ENCODE data around the gene DCDC1.

Gene DCDC1

GRCh38 chr11:31254415-31254814, 115.1 kb downstream of the DCDC1 start:
- Histone ChIP-seq H3K9ac (ENCODE audit: low read depth, low read length) (no peak overlapping the region), H3K27me3 (ENCODE audit: control insufficient read depth, insufficient read depth, low read length) (no peaks in the 10 kb centered on the region), H3K9me3 (ENCODE audit: control insufficient read depth, insufficient read depth, low read length) (no peaks in the 10 kb centered on the region), H3K4me3 (ENCODE audit: low read depth, low read length) (no peak overlapping the region), H3K36me3 (ENCODE audit: control insufficient read depth, insufficient read depth, low read length) (no peaks in the 10 kb centered on the region), H3K4me1 (ENCODE audit: control insufficient read depth, insufficient read depth, low read length) (no peaks in the 10 kb centered on the region)

DNA sequence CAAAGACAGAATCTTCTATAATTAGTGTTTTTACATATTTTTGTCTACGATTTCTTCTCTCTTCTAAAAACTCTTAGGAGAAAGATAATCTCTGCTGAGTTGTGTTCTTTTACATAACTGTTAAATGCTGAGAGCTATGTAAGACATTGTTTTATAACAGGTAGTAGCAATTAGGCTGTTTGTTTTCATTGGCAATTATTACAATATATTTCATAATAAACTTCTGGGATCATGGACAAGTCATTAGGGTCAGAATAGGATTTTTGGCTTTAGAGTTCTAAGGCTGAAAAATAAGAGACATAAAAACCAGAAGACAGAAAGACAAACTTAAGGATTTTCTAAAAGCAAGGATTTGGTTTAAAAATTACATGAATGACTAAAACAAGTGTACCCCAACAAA, 120.8 kb downstream of the DCDC1 start:
- H3K9me3 ChIP-seq (ENCODE audit: control insufficient read depth, insufficient read depth, low read length), result no peaks in the 10 kb centered on the region
- H3K27me3 ChIP-seq (ENCODE audit: control insufficient read depth, insufficient read depth, low read length), result no peaks in the 10 kb centered on the region
- H3K36me3 ChIP-seq (ENCODE audit: control insufficient read depth, insufficient read depth, low read length), result no peaks in the 10 kb centered on the region
- H3K9ac ChIP-seq (ENCODE audit: low read depth, low read length), result no peak overlapping the region
- no peak overlapping the region for H3K4me3 ChIP-seq (ENCODE audit: low read depth, low read length)
- peaks cover 5% of the 10 kb centered on the region for H3K4me1 ChIP-seq (ENCODE audit: control insufficient read depth, insufficient read depth, low read length)

DNA sequence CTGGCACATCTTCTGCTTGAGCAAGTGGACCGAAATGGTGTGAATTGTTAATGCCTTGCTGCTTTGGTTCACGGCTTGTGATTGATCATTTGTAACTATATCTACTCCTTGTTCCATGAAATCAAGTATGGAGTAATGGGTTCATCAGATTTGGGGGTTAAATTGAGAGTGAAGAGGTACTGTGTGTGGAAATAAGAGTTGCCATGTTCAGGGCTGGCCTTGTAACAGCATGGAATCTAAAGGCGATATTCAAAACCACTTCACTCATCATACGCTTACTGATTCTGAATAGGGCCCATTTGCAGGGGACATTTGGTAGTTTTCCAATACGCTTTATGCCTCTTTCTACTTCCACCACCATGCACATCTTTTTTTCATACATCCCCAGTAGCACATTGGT, 122.2 kb downstream of the DCDC1 start:
- Histone ChIP-seq H3K9ac (ENCODE audit: low read depth, low read length) (no peak overlapping the region), H3K4me3 (ENCODE audit: low read depth, low read length) (no peak overlapping the region), H3K9me3 (ENCODE audit: control insufficient read depth, insufficient read depth, low read length) (no peaks in the 10 kb centered on the region), H3K27me3 (ENCODE audit: control insufficient read depth, insufficient read depth, low read length) (no peaks in the 10 kb centered on the region), H3K4me1 (ENCODE audit: control insufficient read depth, insufficient read depth, low read length) (peaks cover 8% of the 10 kb centered on the region), H3K36me3 (ENCODE audit: control insufficient read depth, insufficient read depth, low read length) (no peaks in the 10 kb centered on the region)

GRCh38 chr11:31246451-31247165, 122.9 kb downstream of the DCDC1 start:
- Histone ChIP-seq H3K4me1 (ENCODE audit: control insufficient read depth, insufficient read depth, low read length) (peaks cover 11% of the 10 kb centered on the region), H3K27me3 (ENCODE audit: control insufficient read depth, insufficient read depth, low read length) (no peaks in the 10 kb centered on the region), H3K36me3 (ENCODE audit: control insufficient read depth, insufficient read depth, low read length) (no peaks in the 10 kb centered on the region), H3K4me3 (ENCODE audit: low read depth, low read length) (no peak overlapping the region), H3K9ac (ENCODE audit: low read depth, low read length) (no peak overlapping the region), H3K9me3 (ENCODE audit: control insufficient read depth, insufficient read depth, low read length) (no peaks in the 10 kb centered on the region)

- H3K4me1 ChIP-seq (ENCODE audit: control insufficient read depth, insufficient read depth, low read length), result peaks cover 18% of the 10 kb centered on the region
Measured at GRCh38 chr11:31243706-31244105, 125.8 kb downstream of the DCDC1 start.

DNA sequence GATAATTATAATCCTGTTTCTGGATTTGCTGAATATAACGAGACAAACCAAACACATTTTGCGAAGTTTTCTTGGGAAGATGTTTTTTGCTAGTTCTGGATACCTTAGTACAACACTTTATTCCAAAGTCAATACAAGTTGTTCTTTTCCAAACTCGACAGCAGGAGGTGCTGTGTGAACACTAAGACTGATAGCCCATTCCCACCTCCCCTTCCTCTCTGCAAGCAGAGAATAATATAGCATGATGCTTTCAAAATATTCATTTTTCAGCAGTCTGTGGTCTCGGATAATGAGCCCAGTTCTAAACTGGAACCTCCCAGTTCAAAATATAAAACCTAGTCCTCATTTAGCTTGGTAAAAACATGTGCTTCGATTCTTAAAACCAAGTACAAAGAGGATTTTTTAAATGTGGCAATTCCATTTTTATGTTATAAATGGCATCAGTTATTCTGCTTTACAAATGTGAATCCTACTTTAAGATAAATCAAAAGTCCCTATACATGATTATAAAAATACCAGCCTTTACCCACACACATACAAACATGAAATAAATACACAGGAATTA, 129.1 kb downstream of the DCDC1 start:
- H3K36me3 ChIP-seq (ENCODE audit: control insufficient read depth, insufficient read depth, low read length), result no peaks in the 10 kb centered on the region
- no peaks in the 10 kb centered on the region for H3K9me3 ChIP-seq (ENCODE audit: control insufficient read depth, insufficient read depth, low read length)
- H3K27me3 ChIP-seq (ENCODE audit: control insufficient read depth, insufficient read depth, low read length), result no peaks in the 10 kb centered on the region
- H3K9ac ChIP-seq (ENCODE audit: low read depth, low read length), result no peak overlapping the region
- no peak overlapping the region for H3K4me3 ChIP-seq (ENCODE audit: low read depth, low read length)
- peaks cover 29% of the 10 kb centered on the region for H3K4me1 ChIP-seq (ENCODE audit: control insufficient read depth, insufficient read depth, low read length)

More at GRCh38 chr11:31243706-31244105, 125.8 kb downstream of the DCDC1 start:
- H3K4me3 ChIP-seq (ENCODE audit: low read depth, low read length), result no peak overlapping the region
- no peaks in the 10 kb centered on the region for H3K27me3 ChIP-seq (ENCODE audit: control insufficient read depth, insufficient read depth, low read length)
- no peak overlapping the region for H3K9ac ChIP-seq (ENCODE audit: low read depth, low read length)
- H3K9me3 ChIP-seq (ENCODE audit: control insufficient read depth, insufficient read depth, low read length), result no peaks in the 10 kb centered on the region
- no peaks in the 10 kb centered on the region for H3K36me3 ChIP-seq (ENCODE audit: control insufficient read depth, insufficient read depth, low read length)

- Histone ChIP-seq H3K9ac (ENCODE audit: low read depth, low read length) (no peak overlapping the region), H3K4me3 (ENCODE audit: low read depth, low read length) (no peak overlapping the region), H3K36me3 (ENCODE audit: control insufficient read depth, insufficient read depth, low read length) (no peaks in the 10 kb centered on the region), H3K9me3 (ENCODE audit: control insufficient read depth, insufficient read depth, low read length) (no peaks in the 10 kb centered on the region), H3K4me1 (ENCODE audit: control insufficient read depth, insufficient read depth, low read length) (peaks cover 29% of the 10 kb centered on the region), H3K27me3 (ENCODE audit: control insufficient read depth, insufficient read depth, low read length) (no peaks in the 10 kb centered on the region)
Measured at GRCh38 chr11:31237819-31238760, 131.4 kb downstream of the DCDC1 start.

DNA sequence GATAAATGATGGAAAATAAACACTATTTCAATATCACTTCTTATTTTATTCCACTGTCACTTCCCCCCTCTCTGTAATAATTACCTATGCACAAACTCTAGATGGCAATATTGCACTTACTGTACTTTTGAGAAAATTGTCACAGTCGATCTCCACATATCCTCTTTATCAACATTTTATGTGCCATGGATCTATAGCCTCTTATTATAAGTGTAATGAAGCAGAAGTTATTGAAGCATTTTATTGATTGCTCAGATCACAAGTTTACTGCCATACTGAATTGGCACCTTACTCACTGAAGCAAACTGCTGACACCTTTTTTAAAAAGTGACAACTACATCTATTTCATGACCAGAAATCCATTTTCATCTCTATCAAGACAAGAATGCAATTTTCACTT, 133.4 kb downstream of the DCDC1 start:
- no peaks in the 10 kb centered on the region for H3K9me3 ChIP-seq (ENCODE audit: control insufficient read depth, insufficient read depth, low read length)
- no peaks in the 10 kb centered on the region for H3K36me3 ChIP-seq (ENCODE audit: control insufficient read depth, insufficient read depth, low read length)
- H3K4me3 ChIP-seq (ENCODE audit: low read depth, low read length), result no peak overlapping the region
- H3K9ac ChIP-seq (ENCODE audit: low read depth, low read length), result no peak overlapping the region
- H3K4me1 ChIP-seq (ENCODE audit: control insufficient read depth, insufficient read depth, low read length), result peaks cover 21% of the 10 kb centered on the region
- no peaks in the 10 kb centered on the region for H3K27me3 ChIP-seq (ENCODE audit: control insufficient read depth, insufficient read depth, low read length)

- Histone ChIP-seq H3K27me3 (ENCODE audit: control insufficient read depth, insufficient read depth, low read length) (no peaks in the 10 kb centered on the region), H3K4me3 (ENCODE audit: low read depth, low read length) (no peak overlapping the region), H3K4me1 (ENCODE audit: control insufficient read depth, insufficient read depth, low read length) (peaks cover 14% of the 10 kb centered on the region), H3K9me3 (ENCODE audit: control insufficient read depth, insufficient read depth, low read length) (no peaks in the 10 kb centered on the region), H3K9ac (ENCODE audit: low read depth, low read length) (no peak overlapping the region), H3K36me3 (ENCODE audit: control insufficient read depth, insufficient read depth, low read length) (no peaks in the 10 kb centered on the region)
Measured at GRCh38 chr11:31233425-31233824, 136.1 kb downstream of the DCDC1 start.

DNA sequence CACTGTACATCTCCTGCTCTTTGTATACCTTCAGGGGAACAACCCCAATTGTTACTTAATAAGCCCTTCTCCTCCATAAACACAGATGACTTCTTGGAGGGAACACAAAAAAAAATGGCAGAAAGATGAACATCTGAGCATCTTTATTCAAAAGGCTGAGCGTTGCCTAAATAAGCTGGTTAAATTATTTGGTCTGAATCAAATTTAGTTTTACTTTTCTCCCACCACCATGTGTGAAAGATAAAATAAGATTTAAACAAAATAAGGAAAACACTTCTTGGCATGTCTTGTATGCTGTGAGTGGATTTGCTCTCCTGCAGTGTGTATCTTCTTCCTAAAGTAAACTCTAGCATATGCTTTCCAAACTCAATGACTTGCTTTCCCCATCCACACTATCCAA, 137.9 kb downstream of the DCDC1 start:
- Histone ChIP-seq H3K27me3 (ENCODE audit: control insufficient read depth, insufficient read depth, low read length) (no peaks in the 10 kb centered on the region), H3K4me1 (ENCODE audit: control insufficient read depth, insufficient read depth, low read length) (peaks cover 3% of the 10 kb centered on the region), H3K9me3 (ENCODE audit: control insufficient read depth, insufficient read depth, low read length) (no peaks in the 10 kb centered on the region), H3K4me3 (ENCODE audit: low read depth, low read length) (no peak overlapping the region), H3K9ac (ENCODE audit: low read depth, low read length) (no peak overlapping the region), H3K36me3 (ENCODE audit: control insufficient read depth, insufficient read depth, low read length) (no peaks in the 10 kb centered on the region)

DNA sequence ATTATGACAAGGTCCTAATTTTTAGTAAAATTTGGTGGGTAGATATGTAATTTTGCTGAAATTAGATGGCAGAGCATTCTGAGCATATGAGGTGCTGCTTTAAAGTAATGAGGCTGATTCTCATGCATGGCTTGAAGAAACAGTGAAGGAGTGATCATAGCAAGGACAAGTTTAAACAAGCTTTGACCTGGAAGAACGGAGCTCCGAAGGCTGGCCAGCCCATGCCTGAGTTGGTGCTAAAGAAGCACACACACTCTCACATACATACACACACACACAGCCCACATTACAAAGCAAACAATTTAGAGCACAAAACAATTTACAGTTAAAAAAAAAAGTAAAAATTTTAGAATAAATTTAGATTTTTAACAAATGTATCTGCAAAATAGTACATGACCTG, 150.7 kb downstream of the DCDC1 start:
- no peaks in the 10 kb centered on the region for H3K36me3 ChIP-seq (ENCODE audit: control insufficient read depth, insufficient read depth, low read length)
- H3K27me3 ChIP-seq (ENCODE audit: control insufficient read depth, insufficient read depth, low read length), result no peaks in the 10 kb centered on the region
- H3K9ac ChIP-seq (ENCODE audit: low read depth, low read length), result no peak overlapping the region
- H3K4me1 ChIP-seq (ENCODE audit: control insufficient read depth, insufficient read depth, low read length), result no peaks in the 10 kb centered on the region
- no peak overlapping the region for H3K4me3 ChIP-seq (ENCODE audit: low read depth, low read length)
- H3K9me3 ChIP-seq (ENCODE audit: control insufficient read depth, insufficient read depth, low read length), result no peaks in the 10 kb centered on the region
